Activated CD4-positive, alpha-beta T cell treated with anti-CD3 and anti-CD28 coated beads, Interleukin-2, amount 10 ng/mL, durations not matched to agents 7 days and 5 days (primary cell): Measurements from ENCODE around the gene SIRT7. TPM values are rescaled to one million over a fixed set of nuclear protein-coding genes. Genes with fewer than 3 reads are reported as not detected.

Source experiments
- CTCF ChIA-PET: fragments of 350-600 bp; sonication (Branson Sonifier 250); formaldehyde crosslinking; loops from one replicate; lab custom pipeline; 2021; ENCODE audit warnings: antibody characterized with exemption; lab: Charles Lee
- POLR2A ChIA-PET: fragments of 350-600 bp; sonication (Branson Sonifier 250); formaldehyde crosslinking; loops from one replicate; lab custom pipeline; 2021; ENCODE audit warnings: antibody characterized with exemption; lab: Charles Lee
- DNase-seq: peaks from one replicate; pipeline ENCODE4 v3.0.0-alpha.2; 2020
- H3K27ac Mint-ChIP-seq: one replicate; pipeline ENCODE4 v1.8.0; 2021; ENCODE audit warnings: mild to moderate bottlenecking, moderate library complexity, mixed read lengths
- H3K27me3 Mint-ChIP-seq: one replicate; pipeline ENCODE4 v1.8.0; 2021; ENCODE audit warnings: mixed read lengths
- H3K36me3 Mint-ChIP-seq: one replicate; pipeline ENCODE4 v1.8.0; 2021; ENCODE audit warnings: low read depth, mixed read lengths
- H3K4me1 Mint-ChIP-seq: one replicate; pipeline ENCODE4 v1.8.0; 2021; ENCODE audit warnings: mixed read lengths
- H3K4me3 Mint-ChIP-seq: one replicate; pipeline ENCODE4 v1.8.0; 2021; ENCODE audit warnings: mild to moderate bottlenecking, moderate library complexity, mixed read lengths
- H3K9me3 Mint-ChIP-seq: one replicate; pipeline ENCODE4 v1.8.0; 2021; ENCODE audit warnings: mixed read lengths
- total RNA-seq, 2 experiments: library from RNA; stranded (reverse); gene quantifications; one replicate each; pipeline ENCODE4 v1.2.3, GENCODE V29; 2021

The SIRT7 gene
- total RNA-seq, 2 experiments from 2014 or later = 55.6 to 71.2 TPM

GRCh38 chr17:81870131-81870980 lies 47.6 kb downstream of the SIRT7 start:
- Mint-ChIP-seq H3K36me3 (peaks cover 25% of the 10 kb centered on the region), H3K4me3 (peak overlapping the region; percentile 90), H3K4me1 (peaks cover 48% of the 10 kb centered on the region), H3K27me3 (no peaks in the 10 kb centered on the region), H3K27ac (peak overlapping the region; percentile 95), H3K9me3 (no peaks in the 10 kb centered on the region)
- ChIA-PET CTCF (interaction anchor here (0.8 to 2.7 kb wide), 8 partner anchors 9 to 352 kb away, joined by 3 to 11 read pairs (median 5); partner anchors contain the start of genes MAFG, MCRIP1, P4HB and PPP1R27), POLR2A (no interaction called here)
- DNase-seq = peak; percentile 47

- no peaks in the 10 kb centered on the region for H3K9me3 Mint-ChIP-seq
Observed at GRCh38 chr17:81869221-81870130, 48.5 kb downstream of the SIRT7 start.

GRCh38 chr17:81868674-81869220 lies 49.2 kb downstream of the SIRT7 start:
- H3K4me1 Mint-ChIP-seq = peaks cover 44% of the 10 kb centered on the region
- no peaks in the 10 kb centered on the region for H3K27me3 Mint-ChIP-seq
- H3K36me3 Mint-ChIP-seq = peaks cover 27% of the 10 kb centered on the region
- CTCF ChIA-PET = interaction anchor here (1.0 to 2.7 kb wide), 9 partner anchors 8 to 350 kb away, joined by 3 to 11 read pairs (median 5); partner anchors contain the start of genes MCRIP1, P4HB and PPP1R27
- DNase-seq = no peak
- POLR2A ChIA-PET = no interaction called here
- peak overlapping the region; percentile 78 for H3K27ac Mint-ChIP-seq
- peak overlapping the region; percentile 90 for H3K4me3 Mint-ChIP-seq
- no peaks in the 10 kb centered on the region for H3K9me3 Mint-ChIP-seq

More at GRCh38 chr17:81869221-81870130, 48.5 kb downstream of the SIRT7 start:
- Mint-ChIP-seq H3K36me3 (peaks cover 25% of the 10 kb centered on the region), H3K27ac (peak overlapping the region; percentile 95), H3K27me3 (no peaks in the 10 kb centered on the region), H3K4me1 (peaks cover 47% of the 10 kb centered on the region), H3K4me3 (peak overlapping the region; percentile 90)
- ChIA-PET POLR2A (no interaction called here), CTCF (interaction anchor here (0.8 to 2.7 kb wide), 12 partner anchors 8 to 351 kb away, joined by 3 to 11 read pairs (median 4); partner anchors contain the start of genes MAFG, MCRIP1, P4HB and PPP1R27)
- DNase-seq = no peak

- Mint-ChIP-seq H3K9me3 (no peaks in the 10 kb centered on the region), H3K27ac (peak overlapping the region; percentile 36), H3K4me1 (peaks cover 48% of the 10 kb centered on the region), H3K4me3 (peak overlapping the region; percentile 16), H3K36me3 (peaks cover 33% of the 10 kb centered on the region), H3K27me3 (no peaks in the 10 kb centered on the region)
- no peak for DNase-seq
- ChIA-PET CTCF (interaction anchor here (1.7 kb wide), 1 partner anchor 29 kb away, joined by 3 read pairs; no protein-coding TSS in a partner anchor), POLR2A (no interaction called here)
Observed at GRCh38 chr17:81867991-81868673, 49.8 kb downstream of the SIRT7 start.

GRCh38 chr17:81867170-81867990 lies 50.6 kb downstream of the SIRT7 start:
- H3K27me3 Mint-ChIP-seq = no peaks in the 10 kb centered on the region
- POLR2A ChIA-PET = no interaction called here
- CTCF ChIA-PET = interaction anchor here (0.5 kb wide), 1 partner anchor 13 kb away, joined by 4 read pairs; no protein-coding TSS in a partner anchor

GRCh38 chr17:81866440-81867169 lies 51.4 kb downstream of the SIRT7 start:
- CTCF ChIA-PET = interaction anchor here (0.8 to 1.4 kb wide), 3 partner anchors 30 to 350 kb away, joined by 3 read pairs; no protein-coding TSS in a partner anchor

More at GRCh38 chr17:81867170-81867990, 50.6 kb downstream of the SIRT7 start:
- H3K4me1 Mint-ChIP-seq = peaks cover 48% of the 10 kb centered on the region
- no peaks in the 10 kb centered on the region for H3K9me3 Mint-ChIP-seq
- peak overlapping the region; percentile 74 for H3K27ac Mint-ChIP-seq
- peak overlapping the region; percentile 10 for H3K4me3 Mint-ChIP-seq
- no peak for DNase-seq
- H3K36me3 Mint-ChIP-seq = peaks cover 35% of the 10 kb centered on the region

GRCh38 chr17:81865733-81866439 lies 52.1 kb downstream of the SIRT7 start:
- H3K27me3 Mint-ChIP-seq = no peaks in the 10 kb centered on the region
- no peak for DNase-seq
- H3K9me3 Mint-ChIP-seq = no peaks in the 10 kb centered on the region
- ChIA-PET POLR2A (no interaction called here), CTCF (interaction anchor here (0.8 to 1.4 kb wide), 3 partner anchors 29 to 350 kb away, joined by 3 read pairs; no protein-coding TSS in a partner anchor)
- peaks cover 47% of the 10 kb centered on the region for H3K4me1 Mint-ChIP-seq
- no peak overlapping the region for H3K4me3 Mint-ChIP-seq
- H3K36me3 Mint-ChIP-seq = peaks cover 35% of the 10 kb centered on the region
- peak overlapping the region; percentile 60 for H3K27ac Mint-ChIP-seq

More at GRCh38 chr17:81866440-81867169, 51.4 kb downstream of the SIRT7 start:
- H3K9me3 Mint-ChIP-seq = no peaks in the 10 kb centered on the region
- peak overlapping the region; percentile 74 for H3K27ac Mint-ChIP-seq
- POLR2A ChIA-PET = no interaction called here
- no peak overlapping the region for H3K4me3 Mint-ChIP-seq
- H3K27me3 Mint-ChIP-seq = no peaks in the 10 kb centered on the region
- peaks cover 44% of the 10 kb centered on the region for H3K4me1 Mint-ChIP-seq
- DNase-seq = no peak
- peaks cover 35% of the 10 kb centered on the region for H3K36me3 Mint-ChIP-seq

GRCh38 chr17:81865358-81865732 lies 52.6 kb downstream of the SIRT7 start:
- POLR2A ChIA-PET = no interaction called here
- H3K27me3 Mint-ChIP-seq = no peaks in the 10 kb centered on the region
- no peaks in the 10 kb centered on the region for H3K9me3 Mint-ChIP-seq
- no peak for DNase-seq
- H3K4me3 Mint-ChIP-seq = no peak overlapping the region
- CTCF ChIA-PET = interaction anchor here (1.4 kb wide), 1 partner anchor 94 kb away, joined by 3 read pairs; no protein-coding TSS in a partner anchor
- H3K4me1 Mint-ChIP-seq = peaks cover 47% of the 10 kb centered on the region
- peak overlapping the region; percentile 60 for H3K27ac Mint-ChIP-seq
- peaks cover 35% of the 10 kb centered on the region for H3K36me3 Mint-ChIP-seq

GRCh38 chr17:81863833-81864768 lies 53.9 kb downstream of the SIRT7 start:
- Mint-ChIP-seq H3K4me3 (no peak overlapping the region), H3K36me3 (peaks cover 30% of the 10 kb centered on the region), H3K27me3 (no peaks in the 10 kb centered on the region), H3K27ac (peak overlapping the region; percentile 81), H3K9me3 (no peaks in the 10 kb centered on the region), H3K4me1 (peaks cover 44% of the 10 kb centered on the region)
- POLR2A ChIA-PET = no interaction called here
- no peak for DNase-seq
- CTCF ChIA-PET = interaction anchor here (0.9 kb wide), 1 partner anchor 95 kb away, joined by 3 read pairs; no protein-coding TSS in a partner anchor
